GM04503 (cell line): ENCODE measurements around the gene RAB11A.

Experiments
- DNase-seq: peaks from one replicate; pipeline ENCODE4 v3.0.0-alpha.2; 2012; ENCODE audit warnings: low read depth

RAB11A gene

GRCh38 chr15:65887565-65887964 is 18.3 kb downstream of the RAB11A start:
- DNase-seq = no peak

- DNase-seq = no peak
Measured at GRCh38 chr15:65888981-65889380, 19.7 kb downstream of the RAB11A start.

- no peak for DNase-seq
Measured at GRCh38 chr15:65893060-65893459, 23.8 kb downstream of the RAB11A start.

GRCh38 chr15:65896236-65896635 is 26.9 kb downstream of the RAB11A start:
- DNase-seq = no peak

- no peak for DNase-seq
Measured at GRCh38 chr15:65900488-65900887, 31.2 kb downstream of the RAB11A start.

- DNase-seq = no peak
Measured at GRCh38 chr15:65901336-65901735, 32.0 kb downstream of the RAB11A start.

- no peak for DNase-seq
Measured at GRCh38 chr15:65901836-65902235, 32.5 kb downstream of the RAB11A start.

- DNase-seq = no peak
Measured at GRCh38 chr15:65902373-65902772, 33.1 kb downstream of the RAB11A start.

- DNase-seq = no peak
Measured at GRCh38 chr15:65903296-65904073, 34.2 kb downstream of the RAB11A start.

GRCh38 chr15:65904301-65904700 is 35.0 kb downstream of the RAB11A start:
- no peak for DNase-seq

GRCh38 chr15:65906396-65906795 is 37.1 kb downstream of the RAB11A start:
- no peak for DNase-seq

- DNase-seq = no peak
Measured at GRCh38 chr15:65907661-65908060, 38.4 kb downstream of the RAB11A start.

- DNase-seq = no peak
Measured at GRCh38 chr15:65908876-65909275, 39.6 kb downstream of the RAB11A start.

GRCh38 chr15:65909831-65910230 is 40.5 kb downstream of the RAB11A start:
- DNase-seq = no peak

- DNase-seq = no peak
Measured at GRCh38 chr15:65910341-65910740, 41.0 kb downstream of the RAB11A start.

- no peak for DNase-seq
Measured at GRCh38 chr15:65912235-65912634, 42.9 kb downstream of the RAB11A start.

GRCh38 chr15:65913631-65914199 is 44.4 kb downstream of the RAB11A start:
- no peak for DNase-seq

GRCh38 chr15:65914386-65914785 is 45.1 kb downstream of the RAB11A start:
- DNase-seq = no peak

- no peak for DNase-seq
Measured at GRCh38 chr15:65914981-65915925, 46.0 kb downstream of the RAB11A start.

- no peak for DNase-seq
Measured at GRCh38 chr15:65916041-65916663, 46.9 kb downstream of the RAB11A start.

- peak; percentile 6 for DNase-seq
Measured at GRCh38 chr15:65916664-65917406, 47.5 kb downstream of the RAB11A start.

- DNase-seq = no peak
Measured at GRCh38 chr15:65917407-65917756, 48.1 kb downstream of the RAB11A start.
